ENCODE measurements around the gene FBXW5.

- TF ChIP-seq CTCF (conservative IDR thresholded peaks at IDR 0.05) (no peak), EZH2 (IDR thresholded peaks at IDR 0.05; ENCODE audit: low read depth) (no peak)
Observed at GRCh38 chr9:136984464-136985026, 40.0 kb upstream of the FBXW5 start.

All from PC-9 (cell line).